NCI-H187 (cell line): ENCODE measurements around the gene PDP2.
A peak's percentile ranks its signal among the peaks of the same experiment; 100 is the strongest.

Experiments
- DNase-seq, 2 experiments: peaks; one replicate each; lab custom pipeline; 2025; lab: John Stamatoyannopoulos, UW

Gene PDP2

GRCh38 chr16:66880288-66881013, at the start of gene PDP2:
Gene PDP2 (plus strand): TSS chr16:66880515. CDS start chr16:66884285, 3,770 bp downstream.
- peak; percentile 46 to 86 for DNase-seq

DNA sequence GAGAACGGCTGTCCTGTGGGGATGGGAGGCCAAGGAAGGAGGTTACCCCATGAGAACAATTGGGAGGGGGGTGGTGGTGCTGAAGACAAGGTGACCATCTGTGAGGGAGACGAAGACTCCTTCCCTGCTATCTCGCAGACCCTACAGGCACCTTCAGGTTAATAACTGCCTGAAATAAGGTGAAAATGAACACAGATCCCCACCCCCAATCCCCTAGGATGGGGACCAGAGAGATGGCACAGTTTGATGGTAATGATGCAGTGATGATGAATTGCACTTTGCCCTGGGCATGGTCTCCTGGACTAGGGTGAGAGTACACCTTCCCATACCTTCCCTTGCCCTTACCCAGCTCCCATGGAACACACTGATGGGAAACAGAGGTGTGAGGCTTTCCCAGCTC, 48.1 kb upstream of the PDP2 start:
- no peak for DNase-seq

- DNase-seq: no peak
Observed at GRCh38 chr16:66832661-66833305, 47.5 kb upstream of the PDP2 start.

GRCh38 chr16:66834746-66835145, 45.6 kb upstream of the PDP2 start:
- DNase-seq: no peak

GRCh38 chr16:66840883-66841282, 39.4 kb upstream of the PDP2 start:
- DNase-seq: no peak

DNA sequence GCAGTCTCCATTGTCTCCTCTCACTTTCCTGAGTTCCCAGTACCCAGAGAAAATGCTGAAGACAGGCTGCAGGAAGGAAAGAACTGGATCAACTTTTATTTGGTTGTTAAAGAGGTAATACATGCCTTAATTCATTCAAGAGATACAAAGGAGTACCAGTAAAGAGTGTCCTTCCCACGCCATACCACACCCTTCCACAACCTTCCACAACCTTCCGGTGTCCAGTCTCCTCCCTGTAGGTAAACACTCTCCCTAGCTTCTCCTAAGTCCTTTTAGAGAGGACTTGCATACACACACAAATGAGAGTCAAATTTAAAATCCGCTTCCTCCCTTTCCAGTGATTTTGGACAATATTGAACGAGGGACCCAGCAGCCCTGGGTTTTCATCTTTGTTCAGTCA, 38.9 kb upstream of the PDP2 start:
- no peak for DNase-seq

DNA sequence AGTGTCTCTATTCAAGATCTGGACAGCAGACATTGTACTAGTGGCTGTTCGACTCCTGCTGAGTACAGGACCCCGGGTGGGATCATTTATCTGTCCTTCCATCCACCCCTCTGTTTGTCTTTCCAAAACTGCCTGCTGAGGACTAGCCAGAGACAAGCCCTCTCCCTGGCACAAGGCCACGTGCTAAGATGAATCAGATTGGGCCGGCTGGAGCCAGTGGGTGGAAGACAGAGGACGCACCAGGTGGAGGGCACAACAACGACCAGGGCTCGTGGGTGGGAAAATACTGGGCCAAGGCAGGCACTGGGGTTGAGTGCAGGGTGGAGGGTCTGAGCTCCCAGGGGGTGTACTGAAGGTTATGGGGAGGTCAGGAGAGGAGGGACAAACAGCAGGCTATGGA, 37.5 kb upstream of the PDP2 start:
- no peak for DNase-seq

GRCh38 chr16:66843191-66843590, 37.1 kb upstream of the PDP2 start:
- DNase-seq: no peak

DNA sequence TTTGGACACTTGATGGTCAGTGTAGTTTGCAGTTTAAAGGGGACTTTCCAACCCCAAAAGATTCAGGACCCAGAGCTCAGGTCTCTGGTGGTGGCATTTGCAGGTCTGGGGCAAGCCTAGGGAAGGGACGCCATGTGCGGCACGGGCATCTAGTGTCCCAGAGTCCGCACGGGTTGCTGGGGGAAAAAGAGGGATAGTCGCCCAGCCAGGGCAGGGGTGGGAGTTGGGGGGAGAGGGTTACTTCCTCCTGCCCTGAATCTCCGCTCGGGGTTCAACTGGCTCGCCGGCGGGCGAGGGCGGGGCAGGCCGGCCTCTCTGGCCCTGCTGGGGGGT, 36.3 kb upstream of the PDP2 start:
- DNase-seq: no peak

DNA sequence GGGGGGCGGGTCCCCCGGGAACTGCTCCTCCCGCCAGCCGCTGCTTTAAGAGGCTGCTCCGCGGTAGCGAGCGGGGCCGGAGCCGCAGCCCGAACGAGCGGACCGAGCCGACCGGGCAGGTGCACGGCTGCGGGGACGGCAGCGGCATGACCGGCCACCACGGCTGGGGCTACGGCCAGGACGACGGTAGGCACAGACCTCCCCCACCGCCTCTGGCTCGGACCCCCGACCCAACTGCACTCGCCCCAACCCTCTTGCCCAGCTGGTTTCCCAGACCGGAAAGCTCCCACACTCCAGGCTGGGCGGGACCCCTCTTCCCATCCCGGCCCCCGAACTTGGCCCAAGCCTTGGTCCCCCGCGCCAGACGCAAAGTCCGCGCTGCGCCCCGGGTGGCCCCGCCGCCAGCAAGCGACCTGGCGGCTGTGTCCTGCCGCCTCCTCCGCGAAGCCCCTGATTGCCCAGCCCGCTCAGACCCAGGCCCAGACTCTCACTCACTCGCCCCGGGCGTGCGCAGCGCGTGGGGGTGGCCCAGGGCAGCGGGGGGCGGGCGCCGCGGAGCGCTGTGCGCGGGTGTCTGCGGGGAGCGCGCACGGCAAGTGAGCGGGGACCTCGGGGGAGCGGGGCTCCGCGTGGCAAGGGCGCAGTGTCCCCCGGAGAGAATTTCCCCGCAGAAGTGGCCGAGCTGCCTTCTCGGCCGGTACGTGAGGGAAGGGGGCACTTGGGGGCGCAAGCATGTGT, 35.8 kb upstream of the PDP2 start, which contains the start of gene CA7:
TSS of gene CA7 (plus strand) at position 73 of the 738 bp plus-strand sequence. CDS start at position 147, 74 bp downstream.
- DNase-seq: no peak

DNA sequence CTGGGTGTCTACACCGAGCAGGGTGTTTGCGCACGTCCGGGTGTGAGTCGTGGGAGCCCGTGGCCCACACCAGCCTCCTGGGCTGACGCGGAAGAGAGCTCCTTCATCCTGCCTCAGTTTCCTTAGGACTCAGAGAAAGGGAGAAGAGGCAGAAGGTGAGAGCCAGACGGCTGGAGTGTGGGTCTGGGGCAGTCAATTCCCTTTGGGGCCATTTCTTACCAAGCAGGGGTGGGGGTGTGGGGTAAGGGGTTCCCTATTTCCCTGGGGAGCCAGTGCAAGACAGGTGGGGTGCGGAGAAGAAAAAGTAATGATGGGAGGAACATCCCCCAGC, 35.3 kb upstream of the PDP2 start:
- DNase-seq: no peak

DNA sequence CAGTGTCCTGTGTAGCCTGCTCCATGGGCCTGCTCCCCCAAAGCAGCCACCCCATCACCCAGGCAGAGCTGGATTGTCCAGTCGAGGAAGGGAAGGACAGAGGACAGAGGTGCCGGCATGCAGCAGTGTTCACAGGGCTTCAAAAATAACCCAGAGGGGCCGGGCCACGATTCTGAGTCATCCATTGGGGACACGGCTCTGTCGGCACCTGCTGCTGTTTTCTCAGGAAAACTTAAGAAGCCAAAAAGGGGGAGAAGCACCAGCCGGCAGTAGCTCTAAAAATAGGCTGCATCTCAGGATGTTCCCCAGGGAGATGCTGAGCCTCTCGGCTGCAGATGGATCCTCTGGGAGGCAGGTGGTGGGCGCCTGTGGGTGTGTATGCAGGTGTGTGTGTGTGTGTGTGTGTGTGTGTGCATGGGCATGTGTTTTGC, 34.5 kb upstream of the PDP2 start:
- DNase-seq: peak in 1 of 2 experiments; percentile 7

GRCh38 chr16:66846266-66846665, 34.0 kb upstream of the PDP2 start:
- DNase-seq: no peak

DNA sequence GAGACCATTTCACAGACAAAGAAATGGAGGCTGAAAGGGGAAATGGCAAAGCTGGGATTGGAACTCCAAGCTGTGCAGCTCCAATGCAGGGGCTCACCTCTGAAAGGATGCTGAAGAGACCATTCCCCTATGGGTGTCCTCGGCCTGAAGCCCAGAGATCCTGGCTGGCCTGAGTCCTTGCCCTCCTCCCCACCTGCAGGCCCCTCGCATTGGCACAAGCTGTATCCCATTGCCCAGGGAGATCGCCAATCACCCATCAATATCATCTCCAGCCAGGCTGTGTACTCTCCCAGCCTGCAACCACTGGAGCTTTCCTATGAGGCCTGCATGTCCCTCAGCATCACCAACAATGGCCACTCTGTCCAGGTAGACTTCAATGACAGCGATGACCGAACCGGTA, 33.5 kb upstream of the PDP2 start:
- no peak for DNase-seq

DNA sequence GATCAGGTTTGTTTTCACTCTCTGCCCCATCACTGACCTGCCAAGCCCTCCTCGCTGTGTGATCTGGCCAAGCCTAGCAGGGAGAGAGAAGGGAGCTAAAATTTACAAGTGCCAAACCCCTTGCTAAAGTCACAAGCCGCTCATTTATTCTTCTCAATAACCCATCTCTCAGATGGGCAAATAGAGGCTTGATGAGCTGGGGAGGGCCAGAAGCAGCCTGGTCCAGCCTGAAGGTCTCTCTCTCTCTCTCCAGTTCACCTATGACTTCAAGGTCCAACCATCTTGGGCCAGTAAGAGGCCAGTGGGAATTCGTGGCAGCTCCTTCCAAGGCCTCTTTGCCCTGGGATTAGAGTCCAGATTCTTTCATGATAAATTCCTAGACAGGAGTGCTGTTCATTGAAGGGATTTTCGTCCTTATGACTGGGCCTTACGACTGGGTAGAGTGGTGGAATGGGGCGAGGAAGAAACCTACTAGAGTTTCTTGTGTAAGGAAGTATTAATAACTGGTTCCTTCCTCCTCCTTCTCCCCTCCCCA, 32.7 kb upstream of the PDP2 start:
- no peak for DNase-seq

GRCh38 chr16:66848172-66848571, 32.1 kb upstream of the PDP2 start:
- no peak for DNase-seq

DNA sequence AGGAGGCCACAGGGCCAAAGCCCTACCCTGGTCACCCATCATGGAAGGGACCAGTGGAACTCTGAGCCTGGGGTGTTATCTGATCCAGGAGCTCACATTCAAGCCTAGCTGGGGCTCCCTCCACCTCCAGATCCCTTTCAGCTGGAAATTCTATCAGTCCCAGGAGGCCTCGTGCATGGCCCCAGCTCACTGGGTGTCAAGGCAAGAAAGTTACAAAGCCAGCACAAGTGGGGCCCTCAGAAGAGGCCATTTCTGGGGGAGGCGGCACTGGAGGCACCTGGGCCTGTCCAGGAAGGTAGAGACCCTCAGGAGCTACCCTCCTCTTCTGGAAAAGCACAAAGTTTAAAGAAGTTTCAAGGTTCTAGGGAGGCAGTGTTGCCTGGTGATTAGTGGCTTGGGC, 31.3 kb upstream of the PDP2 start:
- DNase-seq: no peak

GRCh38 chr16:66849549-66849948, 30.8 kb upstream of the PDP2 start:
- DNase-seq: no peak

- no peak for DNase-seq
Observed at GRCh38 chr16:66850115-66850815, 30.1 kb upstream of the PDP2 start.

- DNase-seq: no peak
Observed at GRCh38 chr16:66851166-66851964, 28.9 kb upstream of the PDP2 start.
